Fibroblast of lung (primary cell): ENCODE results near the gene TMX2.

Source experiments
- EZH2 ChIP-seq: IDR thresholded peaks from 2 replicates; pipeline ENCODE4 v1.5.1; 2012; ENCODE audit warnings: low read length, control low read depth, mild to moderate bottlenecking; ENCODE audit errors: missing control alignments
- TF ChIP-seq, protein P1 (sequence below), 2 donors: IDR thresholded peaks in 1 of 2; conservative IDR thresholded peaks in 1 of 2; 1 replicate in 1 of 2; 2 replicates in 1 of 2; pipeline ENCODE4 v1.5.1; 2011 to 2012; ENCODE audit warnings: low read length in 2 of 2, control low read depth in 1 of 2, inconsistent platforms in 1 of 2, low read depth in 1 of 2, mild to moderate bottlenecking in 1 of 2

DNA sequence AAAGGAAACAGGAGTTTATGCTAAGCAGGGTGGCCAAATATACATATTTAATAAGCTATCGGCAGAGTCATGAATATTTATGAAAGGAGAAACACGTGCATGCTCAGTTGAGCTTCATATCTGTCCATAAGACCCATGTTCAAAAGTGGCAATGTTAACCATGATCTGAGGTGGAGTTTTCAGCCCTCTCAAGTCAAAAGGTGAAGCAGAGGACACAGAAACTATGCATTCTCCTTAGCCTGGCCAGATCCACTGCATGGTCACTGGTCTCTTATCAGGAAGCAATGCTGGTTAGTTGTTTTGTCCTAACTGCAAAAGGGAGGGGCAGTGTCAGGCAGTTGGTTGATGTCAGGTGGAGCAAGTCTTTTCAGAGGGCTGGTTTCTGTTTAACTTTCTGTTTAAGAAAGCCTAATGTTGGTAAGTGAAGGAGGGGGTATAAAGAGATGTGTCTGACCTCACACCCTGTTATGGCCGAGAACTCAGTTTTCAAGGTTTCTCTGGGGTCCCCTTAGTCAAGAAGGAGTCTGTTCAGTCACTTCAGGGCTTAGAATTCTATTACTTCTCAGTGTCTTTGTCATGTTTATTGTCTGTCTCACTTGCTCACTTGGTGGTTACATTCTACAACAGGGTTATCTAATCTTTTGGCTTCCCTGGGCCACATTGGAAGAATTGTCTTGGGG, 23.4 kb downstream of the TMX2 start:
- TF ChIP-seq, protein P1, sequence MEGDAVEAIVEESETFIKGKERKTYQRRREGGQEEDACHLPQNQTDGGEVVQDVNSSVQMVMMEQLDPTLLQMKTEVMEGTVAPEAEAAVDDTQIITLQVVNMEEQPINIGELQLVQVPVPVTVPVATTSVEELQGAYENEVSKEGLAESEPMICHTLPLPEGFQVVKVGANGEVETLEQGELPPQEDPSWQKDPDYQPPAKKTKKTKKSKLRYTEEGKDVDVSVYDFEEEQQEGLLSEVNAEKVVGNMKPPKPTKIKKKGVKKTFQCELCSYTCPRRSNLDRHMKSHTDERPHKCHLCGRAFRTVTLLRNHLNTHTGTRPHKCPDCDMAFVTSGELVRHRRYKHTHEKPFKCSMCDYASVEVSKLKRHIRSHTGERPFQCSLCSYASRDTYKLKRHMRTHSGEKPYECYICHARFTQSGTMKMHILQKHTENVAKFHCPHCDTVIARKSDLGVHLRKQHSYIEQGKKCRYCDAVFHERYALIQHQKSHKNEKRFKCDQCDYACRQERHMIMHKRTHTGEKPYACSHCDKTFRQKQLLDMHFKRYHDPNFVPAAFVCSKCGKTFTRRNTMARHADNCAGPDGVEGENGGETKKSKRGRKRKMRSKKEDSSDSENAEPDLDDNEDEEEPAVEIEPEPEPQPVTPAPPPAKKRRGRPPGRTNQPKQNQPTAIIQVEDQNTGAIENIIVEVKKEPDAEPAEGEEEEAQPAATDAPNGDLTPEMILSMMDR (conservative IDR thresholded peaks at IDR 0.05 in 1 of 2, IDR thresholded peaks at IDR 0.05 in 1 of 2; ENCODE audit: low read depth in 1 of 2, low read length in 2 of 2), result no peak
- TF ChIP-seq EZH2, result no peak
